RWPE2 (cell line): ENCODE measurements around the gene RND3.
A peak's percentile ranks its signal among the peaks of the same experiment; 100 is the strongest.

Experiments
- ATAC-seq: fragments of 200-7000 bp; cut with Tn5 transposase; 3 replicates; pipeline ENCODE4 v1.9.1; 2021; ENCODE audit warnings: low read depth
- DNase-seq: peaks from one replicate; pipeline ENCODE4 v3.0.0-alpha.2; 2020; ENCODE audit warnings: low spot score
- H3K27ac ChIP-seq: fragments of 450-650 bp; 2 replicates; pipeline ENCODE4 v1.5.1; 2017; ENCODE audit warnings: mild to moderate bottlenecking; ENCODE audit not compliant: poor library complexity, severe bottlenecking
- H3K27me3 ChIP-seq: fragments of 250-450 bp; sonication (Bioruptor Pico); 2 replicates; pipeline ENCODE4 v1.5.1; 2021; ENCODE audit warnings: mild to moderate bottlenecking, moderate library complexity; ENCODE audit not compliant: insufficient read depth, poor library complexity, severe bottlenecking
- H3K36me3 ChIP-seq: fragments of 250-450 bp; sonication (Bioruptor Pico); 2 replicates; pipeline ENCODE4 v1.5.1; 2020; ENCODE audit warnings: low read depth, mild to moderate bottlenecking, moderate library complexity
- H3K4me1 ChIP-seq: fragments of 250-450 bp; sonication (Bioruptor Pico); 2 replicates; pipeline ENCODE4 v1.5.1; 2021; ENCODE audit warnings: mild to moderate bottlenecking, moderate library complexity; ENCODE audit not compliant: insufficient read depth, poor library complexity, severe bottlenecking
- H3K4me3 ChIP-seq: fragments of 250-450 bp; sonication (Bioruptor Pico); 2 replicates; pipeline ENCODE4 v1.5.1; 2021; ENCODE audit warnings: mild to moderate bottlenecking, moderate library complexity; ENCODE audit not compliant: severe bottlenecking
- H3K9me3 ChIP-seq: fragments of 250-450 bp; sonication (Bioruptor Pico); 2 replicates; pipeline ENCODE4 v1.5.1; 2021; ENCODE audit warnings: mild to moderate bottlenecking, moderate library complexity; ENCODE audit not compliant: severe bottlenecking
- CTCF ChIP-seq: fragments of 450-650 bp; IDR thresholded peaks from one replicate; pipeline ENCODE4 v1.5.1; 2017; ENCODE audit warnings: mild to moderate bottlenecking, moderate library complexity; ENCODE audit not compliant: poor library complexity, severe bottlenecking

RND3 gene

GRCh38 chr2:150494234-150494945, 6.9 kb upstream of the RND3 start:
- H3K36me3 ChIP-seq = no peaks in the 10 kb centered on the region
- no peak overlapping the region for H3K4me3 ChIP-seq
- ATAC-seq (no peak), DNase-seq (no peak)
- H3K27me3 ChIP-seq = no peaks in the 10 kb centered on the region
- H3K27ac ChIP-seq = peak overlapping the region; percentile 90
- TF ChIP-seq CTCF = no peak
- peaks cover 46% of the 10 kb centered on the region for H3K4me1 ChIP-seq
- no peaks in the 10 kb centered on the region for H3K9me3 ChIP-seq

GRCh38 chr2:150491943-150492342, 4.5 kb upstream of the RND3 start:
- H3K9me3 ChIP-seq = no peaks in the 10 kb centered on the region

GRCh38 chr2:150491430-150491829, 4.0 kb upstream of the RND3 start:
- DNase-seq (no peak), ATAC-seq (no peak)
- H3K27me3 ChIP-seq = no peaks in the 10 kb centered on the region
- H3K27ac ChIP-seq = peak overlapping the region; percentile 48
- H3K4me1 ChIP-seq = peaks cover 39% of the 10 kb centered on the region
- H3K9me3 ChIP-seq = no peaks in the 10 kb centered on the region
- TF ChIP-seq CTCF = no peak
- peaks cover 7% of the 10 kb centered on the region for H3K36me3 ChIP-seq
- no peak overlapping the region for H3K4me3 ChIP-seq

More at GRCh38 chr2:150491943-150492342, 4.5 kb upstream of the RND3 start:
- peaks cover 2% of the 10 kb centered on the region for H3K36me3 ChIP-seq
- no peaks in the 10 kb centered on the region for H3K27me3 ChIP-seq
- no peak for TF ChIP-seq CTCF
- H3K4me1 ChIP-seq = peaks cover 43% of the 10 kb centered on the region
- ATAC-seq (peak; percentile 26; the same call in 2 of the 3 replicates), DNase-seq (no peak)
- no peak overlapping the region for H3K4me3 ChIP-seq
- peak overlapping the region; percentile 48 for H3K27ac ChIP-seq

- Histone ChIP-seq H3K4me1 (peaks cover 33% of the 10 kb centered on the region), H3K4me3 (no peak overlapping the region), H3K27ac (no peak overlapping the region), H3K27me3 (no peaks in the 10 kb centered on the region), H3K9me3 (no peaks in the 10 kb centered on the region), H3K36me3 (peaks cover 16% of the 10 kb centered on the region)
- no peak for ATAC-seq
- no peak for DNase-seq
- no peak for TF ChIP-seq CTCF
Observed at GRCh38 chr2:150490466-150490865, 3.0 kb upstream of the RND3 start.
